Hippocampal formation (tissue), 2 donors: ENCODE results near the gene COX6A2.

Source experiments
- DNase-seq, 2 donors: peaks; one replicate each; lab custom pipeline; 2025; lab: John Stamatoyannopoulos, UW

The COX6A2 gene

DNA sequence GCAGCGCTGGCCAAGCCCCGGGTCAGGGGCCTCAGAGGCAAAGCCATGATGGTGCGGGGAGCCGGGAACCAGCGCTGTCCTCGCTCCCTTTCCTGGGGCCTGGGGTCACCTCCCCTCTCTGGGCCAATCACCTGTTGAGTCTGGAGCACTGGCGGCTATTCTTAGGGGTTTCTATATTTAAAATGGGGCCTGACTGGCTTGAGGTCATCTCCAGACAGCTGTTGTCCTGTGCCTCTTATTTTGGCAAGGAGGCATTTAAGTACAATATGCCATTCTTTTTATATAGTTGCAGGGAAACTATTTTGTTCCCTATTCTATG, at the start of gene COX6A2:
TSS of gene COX6A2 (minus strand) at position 82 of the 319 bp plus-strand sequence. CDS start at position 47, 35 bp downstream.
- no peak for DNase-seq

DNA sequence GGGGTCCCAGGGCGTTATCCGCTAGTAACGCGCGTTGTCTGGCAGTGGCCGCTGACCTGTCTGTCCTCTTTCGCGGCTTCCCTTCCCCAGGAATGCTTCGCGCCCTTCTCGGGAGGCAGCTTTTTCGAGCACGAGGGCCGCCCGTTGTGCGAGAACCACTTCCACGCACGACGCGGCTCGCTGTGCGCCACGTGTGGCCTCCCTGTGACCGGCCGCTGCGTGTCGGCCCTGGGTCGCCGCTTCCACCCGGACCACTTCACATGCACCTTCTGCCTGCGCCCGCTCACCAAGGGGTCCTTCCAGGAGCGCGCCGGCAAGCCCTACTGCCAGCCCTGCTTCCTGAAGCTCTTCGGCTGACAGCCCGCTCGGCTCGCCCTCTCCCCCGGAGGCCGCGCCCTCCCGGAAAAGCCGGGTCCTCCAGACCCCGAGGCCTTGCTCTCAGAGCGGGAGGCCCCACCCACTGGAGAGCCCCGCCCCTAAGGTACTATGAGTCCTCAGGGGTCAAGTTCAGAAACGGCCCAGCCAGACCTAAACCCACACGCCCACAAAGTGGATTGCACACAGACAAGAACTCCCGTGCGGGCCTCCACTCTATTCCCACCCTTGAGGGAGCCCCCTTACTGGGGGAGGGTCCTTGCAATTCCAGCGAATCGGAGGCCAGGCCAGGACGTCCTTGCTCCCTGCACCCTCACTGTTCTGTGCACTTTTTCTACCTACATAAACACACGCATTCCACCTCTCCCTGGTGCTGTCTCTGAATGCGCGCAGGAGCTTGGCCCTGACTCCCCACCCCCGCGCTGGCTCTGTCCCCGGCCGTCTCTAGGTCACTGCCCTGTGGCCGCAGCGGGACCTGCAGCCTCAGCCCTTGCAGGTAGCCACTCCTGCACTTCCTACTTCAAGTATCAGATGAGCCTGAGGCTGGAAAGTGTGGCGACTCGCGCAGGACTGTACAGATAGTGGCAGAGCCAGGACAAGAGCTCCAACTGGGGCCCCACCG, 49.4 kb upstream of the COX6A2 start:
- no peak for DNase-seq

DNA sequence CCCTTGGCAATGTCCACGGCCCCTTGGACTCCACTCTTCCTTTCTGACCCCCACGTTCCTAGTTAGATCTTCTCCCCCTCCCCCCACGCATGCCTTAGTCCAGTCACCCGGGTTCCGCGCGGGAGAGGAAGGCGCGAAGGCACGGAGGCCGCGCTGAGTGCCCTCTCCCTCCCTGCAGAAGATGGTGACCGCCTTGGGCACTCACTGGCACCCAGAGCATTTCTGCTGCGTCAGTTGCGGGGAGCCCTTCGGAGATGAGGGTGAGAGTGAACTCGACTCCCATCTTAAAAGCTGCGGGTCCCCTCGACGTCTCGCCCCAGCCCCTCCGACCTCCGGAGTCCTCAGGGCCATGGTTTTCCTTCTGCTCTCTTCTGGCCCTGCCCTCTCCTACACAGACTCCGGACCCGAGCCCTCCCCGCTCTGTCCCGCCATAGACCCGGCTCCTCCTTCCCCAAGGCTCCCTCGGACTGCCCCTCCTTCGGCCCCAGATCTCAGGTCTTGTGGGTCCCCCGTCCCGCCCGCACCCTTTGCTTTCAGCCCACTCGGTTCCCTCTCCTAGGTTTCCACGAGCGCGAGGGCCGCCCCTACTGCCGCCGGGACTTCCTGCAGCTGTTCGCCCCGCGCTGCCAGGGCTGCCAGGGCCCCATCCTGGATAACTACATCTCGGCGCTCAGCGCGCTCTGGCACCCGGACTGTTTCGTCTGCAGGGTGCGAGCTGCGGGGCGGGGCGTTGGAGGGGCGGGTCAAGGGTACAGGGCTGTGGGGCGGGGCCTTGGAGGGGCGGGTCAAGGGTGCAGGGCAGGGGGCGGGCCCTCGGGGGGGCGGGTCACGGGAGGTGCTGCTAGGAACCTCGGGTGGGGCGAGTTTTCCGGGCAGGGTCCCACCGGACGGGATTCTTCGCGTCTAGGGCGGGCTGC, 48.4 kb upstream of the COX6A2 start:
- peak in 1 of 2 donors; percentile 47 for DNase-seq

GRCh38 chr16:31475946-31476302, 47.8 kb upstream of the COX6A2 start:
- DNase-seq, result no peak

- DNase-seq, result no peak
These were observed 46.9 kb upstream of the COX6A2 start for GRCh38 chr16:31474773-31475738.

DNA sequence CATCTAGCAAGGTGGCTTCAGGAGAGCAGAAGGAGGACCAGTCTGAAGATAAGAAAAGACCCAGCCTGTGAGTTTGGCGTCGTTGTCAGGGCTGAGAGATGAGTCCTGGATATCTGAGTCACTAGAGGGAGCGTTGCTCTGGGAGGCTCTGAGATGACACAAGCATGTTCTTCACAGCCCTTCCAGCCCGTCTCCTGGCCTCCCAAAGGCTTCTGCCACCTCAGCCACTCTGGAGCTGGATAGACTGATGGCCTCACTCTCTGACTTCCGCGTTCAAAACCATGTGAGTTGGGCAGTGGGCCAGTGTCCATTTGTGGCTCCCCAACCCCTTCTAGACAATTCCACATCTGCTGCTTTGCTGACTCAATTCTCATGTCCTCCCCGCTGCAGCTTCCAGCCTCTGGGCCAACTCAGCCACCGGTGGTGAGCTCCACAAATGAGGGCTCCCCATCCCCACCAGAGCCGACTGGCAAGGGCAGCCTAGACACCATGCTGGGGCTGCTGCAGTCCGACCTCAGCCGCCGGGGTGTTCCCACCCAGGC, 46.1 kb upstream of the COX6A2 start:
- no peak for DNase-seq

GRCh38 chr16:31473264-31473984, 45.3 kb upstream of the COX6A2 start:
- no peak for DNase-seq

DNA sequence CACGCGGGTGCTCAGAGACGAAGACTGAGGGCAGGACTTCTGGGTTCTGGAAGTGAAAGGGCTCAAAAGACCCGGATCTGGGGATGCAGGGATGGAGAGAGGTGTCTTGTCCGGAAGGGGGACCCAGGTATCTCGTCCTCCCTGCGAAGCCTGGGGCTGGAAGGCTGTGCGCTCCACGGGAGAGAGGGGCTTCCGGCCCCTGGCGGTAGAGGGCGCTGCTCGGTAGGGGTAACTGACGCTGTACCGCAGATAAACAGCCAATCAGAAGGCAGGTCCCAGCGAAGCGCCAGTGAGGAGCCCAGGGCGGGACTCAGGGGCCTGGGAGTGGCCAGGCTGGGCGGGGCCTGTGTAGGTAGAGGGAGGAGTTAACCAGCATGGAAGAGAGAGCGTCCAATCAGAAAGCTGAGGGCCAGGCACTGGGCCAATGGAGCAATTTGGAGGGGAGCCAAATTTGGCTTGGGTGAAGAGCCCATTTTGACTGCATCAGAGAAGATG, 44.6 kb upstream of the COX6A2 start:
- DNase-seq, result no peak

DNA sequence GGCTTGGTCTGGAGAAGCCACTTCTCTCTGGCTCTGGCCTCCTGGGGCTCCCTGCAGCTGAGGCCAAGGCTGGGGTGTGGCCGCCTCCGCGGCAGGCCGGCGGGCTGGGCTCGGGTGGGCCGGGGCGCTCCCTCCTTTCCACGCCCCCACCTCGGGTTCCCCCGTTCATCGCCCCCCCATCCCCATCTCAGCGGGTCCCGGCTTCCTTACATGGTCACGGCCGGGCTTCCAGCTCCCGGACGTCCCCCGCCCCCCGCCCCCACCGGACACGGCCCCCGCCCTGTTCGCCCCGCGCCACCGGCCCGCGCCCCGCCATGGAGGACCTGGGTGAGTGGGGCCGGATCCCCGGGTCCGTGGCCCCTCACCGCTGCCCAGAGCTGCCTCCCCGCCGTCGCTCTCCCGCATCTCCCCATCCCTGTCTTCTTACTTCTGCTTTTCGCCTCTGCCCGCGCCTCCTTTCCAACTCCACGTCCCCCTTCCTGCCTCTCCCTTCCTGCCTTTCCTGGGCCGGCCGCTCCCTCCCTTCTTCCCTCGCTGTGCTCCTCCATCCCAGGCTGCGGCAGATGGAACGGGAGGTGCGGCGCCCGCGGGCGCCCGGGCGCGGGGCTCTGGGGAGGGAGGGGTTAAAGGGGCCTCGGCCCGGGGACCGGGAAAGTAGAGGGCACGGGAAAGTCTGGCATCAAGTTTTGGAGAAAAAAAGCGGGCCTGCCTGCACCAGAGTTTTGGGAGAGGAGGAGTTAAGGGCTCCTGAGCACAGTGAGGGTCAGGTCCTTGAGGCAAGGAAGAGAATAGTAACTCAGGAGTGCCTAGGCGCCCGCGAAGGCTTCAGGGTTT, 43.9 kb upstream of the COX6A2 start, which contains the start of gene TGFB1I1:
TSS of gene TGFB1I1 (plus strand) at position 278 of the 834 bp plus-strand sequence. CDS start at position 315, 37 bp downstream.
- DNase-seq, result no peak

DNA sequence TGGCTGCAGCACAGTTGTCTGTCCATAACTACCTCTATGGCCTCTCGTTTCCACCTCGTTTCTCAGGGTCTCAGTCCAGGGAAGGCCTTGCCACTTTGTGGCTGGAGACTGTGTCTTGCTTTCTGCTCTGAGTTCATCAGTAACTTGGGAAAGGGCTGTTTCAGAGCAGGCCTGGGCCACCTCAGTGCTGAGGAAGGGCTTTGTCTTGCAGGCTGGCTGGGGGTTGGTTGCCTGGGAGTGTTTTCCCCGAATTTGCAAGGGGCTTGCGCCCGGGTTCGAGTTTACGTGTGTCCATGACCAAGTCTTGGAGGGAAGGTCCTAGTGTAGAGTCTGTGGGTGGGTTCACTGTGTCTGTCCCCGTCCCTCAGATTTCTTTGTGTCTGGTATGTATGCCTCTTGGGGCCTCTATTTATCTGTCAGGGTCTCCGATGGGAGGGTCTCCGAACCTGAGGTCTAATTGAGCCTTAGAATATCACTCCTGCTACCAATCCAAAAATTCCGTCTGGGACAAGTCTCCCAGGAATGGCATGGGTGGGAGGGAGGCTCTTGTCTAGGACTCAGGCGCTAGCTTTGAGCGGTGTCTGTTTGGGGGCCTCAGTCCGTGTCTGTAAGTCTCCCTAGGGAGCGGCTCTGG, 43.2 kb upstream of the COX6A2 start:
- no peak for DNase-seq

DNA sequence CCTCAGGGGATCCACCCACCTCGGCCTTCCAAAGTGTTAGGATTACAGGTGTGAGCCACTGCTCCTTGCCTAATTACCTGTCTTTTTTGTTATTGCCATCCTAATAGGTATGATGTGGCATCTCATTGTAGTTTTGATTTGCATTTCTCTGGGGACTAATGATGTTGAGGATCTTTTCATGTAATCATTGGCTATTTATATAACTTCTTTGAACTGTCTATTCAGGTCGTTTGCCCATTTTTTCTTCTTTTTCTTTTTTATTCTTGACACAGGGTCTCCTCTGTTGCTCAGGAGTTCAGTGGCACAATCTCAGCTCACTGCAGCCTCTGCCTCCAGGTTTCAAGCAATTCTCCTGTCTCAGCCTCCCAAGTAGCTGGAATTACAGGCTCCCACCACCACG, 42.5 kb upstream of the COX6A2 start:
- no peak for DNase-seq

- no peak for DNase-seq
These were observed 39.7 kb upstream of the COX6A2 start for GRCh38 chr16:31467858-31468257.

- DNase-seq, result no peak
These were observed 39.1 kb upstream of the COX6A2 start for GRCh38 chr16:31467151-31467773.

- DNase-seq, result no peak
These were observed 38.3 kb upstream of the COX6A2 start for GRCh38 chr16:31466381-31466841.

DNA sequence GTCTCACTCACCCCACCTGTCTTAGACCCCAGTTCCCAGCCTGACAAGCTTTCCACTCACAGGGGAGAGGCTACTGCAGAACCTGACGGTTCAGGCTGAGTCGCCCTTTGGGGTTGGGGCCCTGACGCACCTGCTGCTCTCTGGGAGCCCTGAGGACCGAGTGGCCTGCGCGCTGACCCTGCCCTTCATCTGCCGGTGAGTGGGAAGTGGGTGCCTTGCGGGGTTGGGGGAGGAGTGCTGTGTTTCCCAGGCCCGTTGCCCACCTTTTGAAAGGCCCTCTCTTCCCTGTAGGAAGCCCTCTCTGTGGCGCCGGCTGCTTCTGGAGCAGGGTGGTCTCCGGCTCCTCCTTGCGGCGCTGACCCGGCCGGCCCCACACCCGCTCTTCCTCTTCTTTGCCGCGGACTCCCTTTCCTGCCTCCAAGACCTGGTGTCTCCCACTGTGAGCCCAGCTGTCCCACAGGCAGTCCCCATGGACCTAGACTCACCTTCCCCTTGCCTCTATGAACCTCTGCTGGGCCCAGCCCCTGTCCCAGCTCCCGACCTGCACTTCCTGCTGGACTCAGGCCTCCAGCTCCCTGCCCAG, 37.7 kb upstream of the COX6A2 start:
- DNase-seq, result no peak

DNA sequence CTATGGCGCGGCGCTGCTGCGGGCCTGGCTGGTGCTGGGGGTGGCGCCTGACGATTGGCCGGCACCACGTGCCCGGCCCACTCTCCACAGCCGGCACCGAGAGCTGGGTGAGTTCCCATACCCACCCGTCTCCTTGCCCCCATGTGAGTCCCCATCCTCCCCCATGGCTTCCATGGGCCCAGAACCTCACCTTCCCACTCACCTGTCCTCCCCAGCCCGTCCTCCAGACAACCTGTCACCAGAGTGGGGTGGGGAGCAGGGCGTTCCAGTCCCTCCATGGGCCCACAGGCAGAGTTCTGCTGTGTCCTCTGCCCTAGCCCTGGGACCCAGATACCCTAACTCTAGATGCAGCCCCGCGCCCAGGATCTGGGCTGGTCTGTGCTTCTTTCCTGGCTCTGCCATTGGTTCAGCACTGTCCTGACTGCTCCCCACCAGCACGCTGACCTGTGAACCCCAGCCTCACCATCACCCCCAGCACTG, 36.7 kb upstream of the COX6A2 start:
- no peak for DNase-seq

DNA sequence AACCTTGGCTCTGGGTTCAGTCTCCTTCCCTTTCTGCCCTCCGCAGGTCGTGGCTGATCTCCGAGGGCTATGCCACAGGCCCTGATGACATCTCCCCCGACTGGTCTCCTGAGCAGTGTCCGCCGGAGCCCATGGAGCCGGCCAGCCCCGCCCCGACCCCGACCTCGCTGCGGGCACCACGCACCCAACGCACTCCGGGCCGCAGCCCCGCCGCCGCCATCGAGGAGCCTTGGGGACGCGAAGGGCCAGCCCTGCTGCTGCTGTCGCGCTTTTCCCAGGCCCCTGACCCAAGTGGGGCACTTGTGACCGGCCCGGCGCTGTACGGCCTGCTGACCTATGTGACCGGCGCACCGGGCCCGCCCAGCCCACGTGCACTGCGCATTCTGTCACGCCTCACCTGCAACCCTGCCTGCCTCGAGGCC, 36.2 kb upstream of the COX6A2 start:
- no peak for DNase-seq
